Measurements from ENCODE around the gene PTH2R. TPM values are rescaled to one million over a fixed set of nuclear protein-coding genes. Genes with fewer than 3 reads are reported as not detected.
"Not testable (repeated sequence)": the region's sequence is repeated elsewhere in the genome, so short reads cannot be mapped to it uniquely, and the experiment has no call there.

The PTH2R gene
- total RNA-seq, 1 experiment from 2014 or later = not detected

DNA sequence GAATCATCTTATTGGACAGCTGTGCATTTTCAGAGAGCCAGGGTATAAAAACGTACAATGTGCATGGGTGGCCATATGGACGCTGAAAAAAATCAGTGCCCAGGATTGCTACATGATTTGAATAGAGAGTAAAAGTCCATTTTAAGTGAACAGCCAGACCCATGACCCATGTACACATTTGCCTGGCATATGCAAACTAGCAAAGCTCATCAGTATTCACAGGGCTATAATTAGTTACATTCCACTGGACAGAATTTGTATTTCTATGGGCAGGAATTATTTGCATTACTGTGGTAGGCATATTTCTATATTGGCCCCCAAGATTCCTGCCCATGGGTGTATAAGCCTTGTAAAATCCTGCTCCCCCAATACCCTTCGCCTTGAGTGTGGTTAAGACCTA, 78.8 kb downstream of the PTH2R start:
- DNase-seq (ENCODE audit: low read depth) = no peak

DNA sequence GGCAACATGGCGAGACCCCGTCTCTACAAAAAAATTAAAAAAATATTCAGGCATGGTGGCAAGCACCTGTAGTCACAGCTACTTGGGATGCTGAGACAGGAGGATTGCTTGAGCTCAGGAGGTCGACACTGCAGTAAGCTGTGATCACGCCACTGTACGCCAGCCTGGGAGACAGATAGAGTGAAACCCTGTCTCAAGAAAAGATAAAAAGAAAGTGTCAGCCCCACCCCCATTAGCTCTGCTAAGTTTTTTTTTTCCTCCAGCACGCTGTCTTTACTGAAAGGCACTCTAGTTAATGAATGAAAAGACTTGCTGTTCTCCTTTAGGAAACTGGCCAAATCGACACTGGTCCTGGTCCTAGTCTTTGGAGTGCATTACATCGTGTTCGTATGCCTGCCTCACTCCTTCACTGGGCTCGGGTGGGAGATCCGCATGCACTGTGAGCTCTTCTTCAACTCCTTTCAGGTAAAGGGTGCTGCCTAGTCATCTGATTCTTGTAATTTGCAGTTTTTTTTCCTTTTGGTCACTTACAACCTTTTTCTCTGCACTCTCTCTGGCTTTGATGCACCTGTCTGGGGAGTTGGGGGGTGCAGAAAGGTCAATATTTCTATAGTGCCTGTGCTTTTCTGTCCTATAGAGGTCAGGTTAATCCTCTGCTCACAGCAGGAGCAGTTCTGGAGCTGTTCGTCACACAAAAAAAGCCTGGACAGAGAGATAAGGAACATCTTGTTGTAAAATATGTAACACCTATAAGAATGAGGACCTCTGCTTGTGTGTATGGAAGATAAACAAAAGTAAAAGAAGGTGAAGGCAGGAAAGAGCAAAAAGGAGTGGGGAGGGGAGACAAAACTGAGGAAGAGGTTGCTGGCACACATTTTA, 82.3 kb downstream of the PTH2R start:
- DNase-seq (ENCODE audit: low read depth) = no peak

DNA sequence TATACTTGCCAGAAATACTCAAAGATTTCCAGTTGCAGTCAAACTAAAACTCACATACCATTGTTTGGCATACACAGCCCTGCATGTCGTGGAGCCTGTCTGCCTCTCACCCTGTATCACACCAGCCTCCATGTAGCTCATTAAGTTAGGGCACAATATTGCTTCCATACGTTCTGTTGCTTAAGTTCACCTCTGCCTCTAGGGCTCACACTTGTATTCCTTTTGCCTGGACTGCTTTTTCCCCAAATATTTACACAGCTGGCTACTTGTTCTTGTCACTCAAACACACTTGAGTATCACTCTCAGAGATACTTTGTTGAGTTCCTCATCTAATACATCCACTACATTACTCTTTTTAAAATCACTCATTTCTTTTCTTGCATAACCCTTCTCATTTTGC, 83.1 kb downstream of the PTH2R start:
- DNase-seq (ENCODE audit: low read depth) = no peak

DNA sequence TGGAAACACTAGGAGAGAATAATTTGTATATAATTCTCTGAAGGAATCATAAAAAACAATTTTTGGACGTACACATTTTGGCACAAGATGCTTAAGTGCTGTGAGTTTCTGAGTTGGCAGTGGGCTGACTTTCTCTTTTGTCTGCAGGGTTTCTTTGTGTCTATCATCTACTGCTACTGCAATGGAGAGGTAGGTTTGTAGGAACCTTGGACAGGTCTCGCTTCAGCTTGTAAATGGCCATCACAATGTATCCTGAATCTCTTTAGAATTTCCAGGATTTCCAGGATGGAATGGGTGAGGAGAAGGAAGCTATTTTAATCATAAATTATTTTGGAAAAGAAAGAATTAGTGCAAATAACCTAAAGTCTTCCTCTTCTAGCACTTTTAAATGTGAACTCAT, 83.9 kb downstream of the PTH2R start:
- no peak for DNase-seq (ENCODE audit: low read depth)

DNA sequence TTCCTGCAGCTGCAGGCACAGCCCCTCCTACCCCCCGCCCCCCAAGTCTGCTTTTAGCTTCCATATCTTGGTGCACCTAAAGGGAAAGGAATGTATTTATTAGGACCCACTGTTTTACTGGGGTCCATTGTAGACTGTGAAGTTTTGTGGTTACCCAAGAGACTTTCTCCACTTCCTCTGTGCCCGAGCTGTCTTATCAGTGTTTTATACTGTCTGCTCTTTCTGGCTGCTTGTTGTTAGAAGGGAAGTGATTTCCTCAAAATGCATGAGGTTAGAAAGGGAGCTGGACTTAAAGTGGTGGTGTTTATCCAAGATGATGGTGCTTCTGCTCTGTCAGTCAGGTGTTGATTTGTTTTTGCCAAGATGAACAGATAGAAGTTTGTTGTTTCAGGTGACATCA, 85.0 kb downstream of the PTH2R start:
- DNase-seq (ENCODE audit: low read depth) = no peak

DNA sequence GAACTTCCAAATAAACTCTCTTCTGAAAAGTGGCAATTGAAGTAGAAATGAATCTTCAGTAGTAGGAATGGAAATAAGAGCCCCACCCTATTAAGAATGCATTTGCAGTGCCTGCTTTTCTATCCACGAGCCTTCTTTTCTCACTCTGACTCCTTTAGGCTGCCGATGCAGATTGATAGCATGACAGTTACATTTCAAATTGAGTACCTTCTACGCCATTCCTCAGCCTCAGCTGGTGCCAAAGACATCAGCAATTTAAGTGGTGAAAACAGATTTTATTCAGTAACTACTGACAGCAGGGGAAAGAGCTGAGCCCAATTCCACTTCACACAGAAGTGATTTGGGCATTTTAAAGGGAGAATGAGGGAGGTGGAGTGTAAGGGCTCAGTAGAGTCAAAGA, 85.5 kb downstream of the PTH2R start:
- no peak for DNase-seq (ENCODE audit: low read depth)

DNA sequence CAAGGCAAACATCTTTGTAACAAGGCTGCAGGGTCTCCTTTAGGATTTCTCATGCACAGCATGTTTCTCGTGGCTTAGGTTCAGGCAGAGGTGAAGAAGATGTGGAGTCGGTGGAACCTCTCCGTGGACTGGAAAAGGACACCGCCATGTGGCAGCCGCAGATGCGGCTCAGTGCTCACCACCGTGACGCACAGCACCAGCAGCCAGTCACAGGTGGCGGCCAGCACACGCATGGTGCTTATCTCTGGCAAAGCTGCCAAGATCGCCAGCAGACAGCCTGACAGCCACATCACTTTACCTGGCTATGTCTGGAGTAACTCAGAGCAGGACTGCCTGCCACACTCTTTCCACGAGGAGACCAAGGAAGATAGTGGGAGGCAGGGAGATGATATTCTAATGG, 86.6 kb downstream of the PTH2R start:
- no peak for DNase-seq (ENCODE audit: low read depth)

DNA sequence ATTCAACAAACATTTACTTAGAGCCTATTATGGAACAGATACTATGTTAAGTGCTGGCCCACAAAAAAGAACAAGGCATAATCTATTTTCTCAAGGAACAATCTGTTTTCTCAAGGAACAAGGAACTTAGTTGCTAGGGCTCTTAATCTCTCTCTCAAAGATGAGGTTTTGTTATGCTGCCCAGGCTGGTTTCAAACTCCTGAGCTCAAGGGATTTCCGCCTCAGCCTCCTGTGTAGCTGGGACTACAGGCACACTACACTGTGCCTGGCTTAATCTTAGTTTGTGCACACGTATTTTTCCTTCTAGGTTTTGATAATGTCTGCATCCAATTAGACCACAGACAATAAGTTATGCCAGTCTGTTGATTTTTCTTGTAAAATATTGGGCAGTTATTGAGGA, 89.5 kb downstream of the PTH2R start:
- no peak for DNase-seq (ENCODE audit: low read depth)

DNA sequence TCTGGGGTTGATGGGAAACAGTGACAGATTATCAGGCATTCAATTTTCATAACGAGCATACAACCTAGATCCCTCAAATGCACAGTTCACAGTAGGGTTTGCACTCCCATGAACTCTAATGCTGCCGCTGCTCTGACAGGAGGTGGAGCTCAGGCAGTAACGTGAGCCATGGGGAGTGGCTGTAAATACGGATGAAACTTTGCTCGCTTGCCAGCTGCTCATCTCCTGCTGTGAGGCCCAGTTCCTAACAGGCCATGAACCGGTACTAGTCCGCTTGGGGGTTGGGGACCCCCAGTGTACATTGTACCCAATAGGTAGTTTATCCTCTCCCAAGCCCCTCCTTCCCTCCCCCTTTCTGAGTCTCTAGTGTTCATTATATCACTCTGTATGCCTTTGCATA, 94.6 kb downstream of the PTH2R start:
- DNase-seq (ENCODE audit: low read depth) = no peak

DNA sequence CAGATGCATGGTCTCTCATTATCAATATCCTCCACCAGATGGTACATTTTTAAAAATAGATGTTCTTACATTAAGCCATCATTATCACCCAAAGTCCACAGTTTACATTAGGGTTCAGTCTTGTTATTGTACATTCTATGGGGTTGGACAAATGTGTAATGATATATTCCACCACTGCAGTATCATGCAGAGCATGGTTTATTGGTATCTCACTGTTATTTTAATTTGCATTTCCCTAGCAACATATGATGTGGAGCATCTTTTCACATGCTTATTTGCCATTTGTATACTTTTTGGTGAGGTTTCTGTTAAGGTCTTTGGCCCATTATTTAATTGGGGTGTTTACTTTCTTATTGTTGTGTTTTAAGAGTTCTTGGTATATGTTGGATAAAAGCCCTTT, 95.7 kb downstream of the PTH2R start:
- no peak for DNase-seq (ENCODE audit: low read depth)

DNA sequence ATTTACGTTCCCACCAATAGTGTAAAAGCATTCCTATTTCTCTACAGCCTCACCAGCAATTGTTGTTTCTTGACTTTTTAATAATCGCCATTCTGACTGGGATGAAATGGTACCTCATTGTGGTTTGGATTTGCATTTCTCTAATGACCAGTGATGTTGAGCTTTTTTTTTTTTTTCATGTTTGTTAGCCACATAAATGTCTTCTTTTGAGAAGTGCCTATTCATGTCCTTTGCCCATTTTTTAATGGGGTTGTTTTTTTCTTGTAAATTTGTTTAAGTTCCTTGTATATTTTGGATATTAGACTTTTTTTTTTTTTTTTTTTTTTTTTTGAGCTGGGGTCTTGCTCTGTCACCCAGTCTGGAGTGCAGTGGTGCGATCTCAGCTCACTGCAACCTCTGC, 98.8 kb downstream of the PTH2R start:
- not testable (repeated sequence) for DNase-seq (ENCODE audit: low read depth)

DNA sequence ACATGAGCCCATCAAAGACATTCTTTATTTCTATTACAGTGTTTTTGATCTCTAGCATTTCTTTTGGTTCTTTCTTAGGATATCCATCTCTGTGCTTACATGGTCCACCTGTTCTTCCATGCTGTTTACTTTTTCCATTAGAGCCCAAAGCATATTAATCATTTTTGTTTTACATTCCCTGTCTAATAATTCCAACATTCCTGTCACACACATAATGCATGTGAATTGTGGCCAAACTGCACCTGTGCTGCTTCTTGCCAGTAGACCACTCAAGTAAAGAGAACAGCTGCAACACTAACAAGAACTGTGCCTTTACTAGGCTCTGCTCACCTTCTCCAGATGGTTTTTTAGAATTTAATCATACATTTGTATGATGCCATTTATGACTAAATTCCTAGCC, 103.0 kb downstream of the PTH2R start:
- no peak for DNase-seq (ENCODE audit: low read depth)

DNA sequence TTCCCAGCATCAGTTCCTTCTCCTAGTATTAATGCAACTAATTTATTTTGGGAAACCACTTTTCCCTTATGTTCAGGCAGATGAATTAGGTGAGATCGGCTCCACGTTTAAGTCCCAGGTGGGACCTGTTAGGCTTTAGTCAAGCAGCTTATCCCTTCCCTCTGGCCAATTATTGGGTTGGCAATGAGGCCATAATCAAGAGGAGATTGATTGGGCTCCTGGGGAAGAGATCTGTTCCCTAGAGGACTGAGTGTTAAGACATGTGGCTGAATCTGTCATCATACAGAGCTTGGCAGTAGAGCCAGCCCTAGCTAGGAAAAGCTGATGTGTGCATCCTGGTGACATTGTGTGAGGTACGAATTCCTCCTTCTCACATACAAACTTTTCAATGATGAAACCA, 104.4 kb downstream of the PTH2R start:
- no peak for DNase-seq (ENCODE audit: low read depth)

DNA sequence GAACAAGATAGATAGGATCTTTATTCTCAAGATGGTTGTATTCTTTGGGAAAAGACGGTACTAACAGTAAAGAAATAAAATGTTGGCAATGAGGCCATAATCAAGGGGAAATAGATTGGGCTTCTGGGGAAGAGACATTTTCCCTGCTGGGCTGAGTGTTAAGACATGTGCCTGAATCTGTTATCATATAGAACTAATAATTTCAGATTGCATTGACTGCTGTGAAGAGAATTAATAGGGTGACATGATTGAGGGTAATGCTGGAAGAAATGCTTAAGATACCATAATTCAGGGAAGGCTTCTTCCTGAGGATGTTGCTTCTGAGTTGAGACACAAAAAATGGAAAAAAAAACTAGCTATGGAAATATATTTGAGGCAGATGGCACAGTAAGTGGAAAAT, 105.0 kb downstream of the PTH2R start:
- DNase-seq (ENCODE audit: low read depth) = no peak

DNA sequence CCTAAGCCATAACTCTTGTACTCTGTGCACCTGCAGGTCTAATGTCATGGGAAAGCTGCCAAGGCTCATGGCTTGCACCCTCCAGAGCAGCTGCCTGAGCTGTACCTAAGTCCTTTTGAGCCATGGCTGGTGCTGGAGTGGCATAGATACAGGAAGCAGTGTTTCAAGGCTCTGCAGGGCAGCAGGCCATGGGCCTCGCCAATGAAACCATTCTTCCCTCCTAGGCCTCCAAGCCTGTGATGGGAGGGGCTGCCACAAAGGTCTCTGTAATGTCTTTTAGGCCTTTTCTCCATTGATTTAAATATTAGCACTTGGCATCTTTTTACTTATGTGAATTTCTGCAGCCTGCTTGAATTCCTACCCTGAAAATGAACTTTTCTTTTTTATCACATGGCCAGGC, 108.5 kb downstream of the PTH2R start:
- no peak for DNase-seq (ENCODE audit: low read depth)

DNA sequence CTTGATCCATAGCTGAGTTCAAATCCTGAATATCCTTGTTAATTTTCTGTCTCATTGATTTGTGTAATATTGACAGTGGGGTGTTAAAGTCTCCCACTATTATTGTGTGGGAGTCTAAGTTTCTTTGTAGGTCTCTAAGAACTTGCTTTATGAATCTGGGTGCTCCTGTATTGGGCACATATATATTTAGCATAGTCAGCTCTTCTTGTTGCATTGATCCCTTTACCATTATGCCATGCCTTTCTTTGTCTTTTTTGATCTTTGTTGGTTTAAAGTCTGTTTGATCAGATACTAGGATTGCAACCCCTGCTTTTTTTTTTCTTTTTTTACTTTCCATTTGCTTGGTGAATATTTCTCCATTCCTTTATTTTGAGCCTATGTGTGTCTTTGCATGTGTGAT, 116.5 kb downstream of the PTH2R start:
- not testable (repeated sequence) for DNase-seq (ENCODE audit: low read depth)

DNA sequence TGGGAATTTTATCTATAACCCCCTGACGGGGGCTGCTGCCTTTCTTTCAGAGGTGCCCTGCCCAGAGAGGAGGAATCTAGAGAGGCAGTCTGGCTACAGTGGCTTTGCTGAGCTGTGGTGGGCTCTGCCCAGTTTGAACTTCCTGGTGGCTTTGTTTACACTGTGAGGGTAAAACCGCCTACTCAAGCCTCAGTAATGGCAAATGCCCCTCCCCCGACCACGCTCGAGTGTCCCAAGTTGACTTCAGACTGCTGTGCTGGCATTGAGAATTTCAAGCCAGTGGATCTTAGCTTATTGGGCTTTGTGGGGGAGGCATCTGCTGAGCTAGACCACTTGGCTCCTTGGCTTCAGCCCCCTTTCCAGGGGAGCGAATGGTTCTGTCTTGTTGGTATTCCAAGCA, 118.6 kb downstream of the PTH2R start:
- DNase-seq (ENCODE audit: low read depth) = not testable (repeated sequence)

DNA sequence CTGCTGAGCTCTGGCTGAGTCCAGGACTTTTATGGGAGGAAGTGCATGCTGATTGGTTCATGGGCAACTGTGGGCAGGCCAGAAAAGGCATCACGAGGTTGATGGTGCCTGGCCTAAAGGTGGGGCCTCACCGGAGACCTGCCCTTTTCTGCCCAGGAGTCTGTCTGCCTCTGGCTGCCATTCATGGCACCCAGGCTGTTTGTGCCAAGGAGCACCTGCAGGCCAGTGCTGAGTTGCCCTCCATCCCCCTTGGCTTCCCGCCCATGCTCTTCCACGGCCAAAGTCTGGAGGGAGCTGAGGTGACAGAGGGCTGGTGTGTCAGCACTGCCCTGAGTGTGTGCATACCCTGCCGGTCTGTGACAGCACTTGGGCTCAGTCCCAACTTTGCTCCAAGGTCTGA, 123.2 kb downstream of the PTH2R start:
- DNase-seq (ENCODE audit: low read depth) = no peak

DNA sequence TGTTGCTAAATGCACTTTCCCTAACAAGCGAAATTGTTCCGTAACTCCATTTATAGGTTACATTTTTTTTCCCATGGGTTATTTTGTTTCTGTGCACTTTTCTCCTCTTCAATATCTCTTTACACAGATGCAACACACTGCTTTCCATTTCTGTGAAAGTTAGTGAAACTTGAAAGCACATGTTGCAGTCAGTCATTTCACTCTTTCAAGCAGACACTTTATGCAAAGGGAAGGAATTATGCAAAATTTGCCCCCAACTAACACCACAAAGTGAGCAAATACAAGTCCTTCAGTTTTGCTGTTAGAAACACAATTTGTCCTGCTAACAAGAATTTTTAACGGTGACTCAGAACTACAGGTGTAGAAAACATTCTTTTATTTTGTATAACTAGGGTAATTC, 124.8 kb downstream of the PTH2R start:
- no peak for DNase-seq (ENCODE audit: low read depth)

DNA sequence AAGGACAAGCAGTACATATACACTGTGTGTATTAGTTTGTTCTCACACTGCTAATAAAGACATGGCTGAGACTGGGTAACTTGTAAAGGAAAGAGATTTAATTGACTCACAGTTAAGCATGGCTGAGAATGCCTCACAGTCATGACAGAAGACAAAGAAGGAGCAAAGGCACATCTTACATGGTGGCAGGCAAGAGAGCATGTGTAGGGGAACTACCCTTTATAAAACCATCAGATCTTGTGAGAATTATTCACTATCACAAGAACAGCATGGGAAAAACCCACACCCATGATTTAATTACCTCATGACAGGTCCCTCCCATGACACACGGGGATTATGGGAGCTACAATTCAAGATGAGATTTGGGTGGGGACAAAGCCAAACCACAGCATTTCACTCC, 129.0 kb downstream of the PTH2R start:
- not testable (repeated sequence) for DNase-seq (ENCODE audit: low read depth)

DNA sequence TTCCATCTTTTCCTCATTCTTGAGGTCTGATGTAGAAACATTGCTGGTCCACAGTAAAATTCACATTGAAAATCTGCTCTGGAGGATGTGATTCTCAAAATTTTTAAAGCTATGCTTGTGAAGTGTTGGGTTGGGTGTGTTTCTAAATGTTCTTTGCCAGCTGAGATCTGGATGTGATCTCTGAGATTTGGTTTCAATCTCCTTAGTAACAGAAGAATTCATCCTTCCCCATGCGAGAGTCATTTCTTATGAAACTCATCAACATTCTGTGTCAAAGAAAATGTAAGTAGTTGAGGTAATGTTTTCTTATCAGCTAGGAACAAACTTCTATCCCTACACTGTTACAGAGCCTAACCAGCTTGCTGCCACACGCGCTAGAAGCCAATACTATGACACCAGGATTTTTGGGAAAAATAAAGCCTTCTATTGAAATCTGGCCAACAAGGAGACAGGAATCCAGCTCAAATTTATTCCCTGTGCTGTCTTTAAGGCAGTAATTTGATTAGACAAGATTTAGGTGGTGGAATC, 134.9 kb downstream of the PTH2R start:
- DNase-seq (ENCODE audit: low read depth) = no peak

DNA sequence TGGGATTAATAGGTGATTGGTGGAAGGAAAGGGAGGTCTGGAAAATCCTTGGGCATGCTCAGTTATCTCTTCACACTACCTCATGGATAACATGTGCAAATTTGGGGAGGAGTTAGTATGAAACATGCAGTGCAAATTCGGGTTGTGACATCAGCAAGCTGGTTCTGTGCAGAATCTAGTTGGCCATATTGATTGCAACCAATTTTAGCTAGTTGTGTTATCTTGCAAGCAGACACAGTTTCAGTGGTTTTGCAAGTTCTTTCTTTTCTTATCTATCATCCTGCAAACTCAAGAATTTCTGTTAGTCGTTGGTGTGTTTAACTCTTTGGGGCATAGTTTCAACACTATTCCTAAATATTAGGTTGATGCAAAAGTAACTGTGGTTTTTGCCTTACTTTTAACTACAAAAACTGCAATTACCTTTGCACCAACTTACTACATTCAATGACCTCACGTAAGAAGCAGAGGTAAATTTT, 135.4 kb downstream of the PTH2R start:
- DNase-seq (ENCODE audit: low read depth) = no peak

DNA sequence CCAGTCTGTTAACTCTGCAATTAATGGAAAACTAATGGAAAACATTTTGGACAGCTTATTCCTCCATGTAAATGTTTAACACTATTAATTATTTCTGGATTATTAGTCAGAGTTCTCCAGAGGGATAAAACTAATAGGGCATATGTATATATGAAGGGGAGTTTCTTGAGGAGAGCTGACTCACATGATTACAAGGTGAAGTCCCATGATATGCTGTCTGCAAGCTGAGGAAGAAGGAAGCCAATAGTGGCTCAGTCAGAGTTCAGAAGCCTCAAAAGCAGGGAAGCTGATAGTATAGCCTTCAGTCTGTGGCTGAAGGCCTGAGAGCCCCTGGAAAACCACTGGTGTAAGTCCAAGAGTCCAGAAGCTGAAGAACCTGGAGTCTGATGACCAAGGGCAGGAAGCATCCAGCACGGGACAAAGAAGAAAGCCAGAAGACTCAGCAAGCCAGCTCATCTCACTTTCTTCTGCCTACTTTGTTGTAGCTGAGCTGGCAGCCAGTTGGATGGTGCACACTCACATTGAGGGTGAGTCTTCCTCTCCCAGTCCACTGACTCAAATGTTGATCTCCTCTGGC, 136.0 kb downstream of the PTH2R start:
- DNase-seq (ENCODE audit: low read depth) = no peak

Data from LHCN-M2 (cell line).